CD4-positive, alpha-beta T cell (primary cell): ENCODE measurements around the gene ASZ1. TPM values are rescaled to one million over a fixed set of nuclear protein-coding genes. Genes with fewer than 3 reads are reported as not detected.

Source experiments
- ATAC-seq: fragments of 200-7000 bp; cut with Tn5 transposase; one replicate; pipeline ENCODE4 v1.10.0; 2022; ENCODE audit warnings: mild to moderate bottlenecking; ENCODE audit not compliant: poor library complexity
- CTCF ChIA-PET: fragments of 350-600 bp; sonication (Branson Sonifier 250); formaldehyde crosslinking; loops from one replicate; lab custom pipeline; 2021; ENCODE audit warnings: antibody characterized with exemption, inconsistent platforms; lab: Charles Lee
- POLR2A ChIA-PET: fragments of 350-600 bp; sonication (Branson Sonifier 250); formaldehyde crosslinking; loops from one replicate; lab custom pipeline; 2021; ENCODE audit warnings: antibody characterized with exemption, inconsistent platforms; lab: Charles Lee
- DNase-seq, 14 experiments: peaks; one replicate each; pipeline ENCODE4 v3.0.0-alpha.2; 2013 to 2020; ENCODE audit warnings: mixed read lengths in 2 of 14
- H3K27ac ChIP-seq, 2 donors: one replicate each; pipeline versions ENCODE4 v1.5.1 to v1.7.0; 2013; ENCODE audit warnings: low read length in 2 of 2, low read depth in 1 of 2, mild to moderate bottlenecking in 1 of 2
- H3K27me3 ChIP-seq, 2 experiments: 1 replicate in 1 of 2; 2 replicates in 1 of 2; pipeline versions ENCODE4 v1.6.1 to v1.7.0; 2013; ENCODE audit warnings: low read length in 2 of 2, control low read depth in 1 of 2, mild to moderate bottlenecking in 1 of 2, moderate library complexity in 1 of 2; ENCODE audit not compliant: insufficient read depth in 2 of 2, control insufficient read depth in 1 of 2
- H3K36me3 ChIP-seq: one replicate; pipeline ENCODE4 v1.6.1; 2013; ENCODE audit warnings: low read length, control low read depth; ENCODE audit not compliant: insufficient read depth
- H3K4me1 ChIP-seq: one replicate; pipeline ENCODE4 v1.6.1; 2013; ENCODE audit warnings: low read length, control low read depth; ENCODE audit not compliant: insufficient read depth
- H3K4me3 ChIP-seq: one replicate; pipeline ENCODE4 v1.5.1; 2013; ENCODE audit warnings: mild to moderate bottlenecking, low read length, moderate library complexity
- H3K9me3 ChIP-seq, 2 experiments: 1 replicate in 1 of 2; 2 replicates in 1 of 2; pipeline versions ENCODE4 v1.6.1 to v1.7.0; 2013; ENCODE audit warnings: low read length in 2 of 2, mild to moderate bottlenecking in 2 of 2, control low read depth in 1 of 2, moderate library complexity in 1 of 2; ENCODE audit not compliant: control insufficient read depth in 1 of 2, insufficient read depth in 1 of 2
- H3K27ac Mint-ChIP-seq: one replicate; pipeline ENCODE4 v1.8.0; 2020; ENCODE audit warnings: mixed read lengths
- H3K27me3 Mint-ChIP-seq: one replicate; pipeline ENCODE4 v1.8.0; 2021; ENCODE audit warnings: mixed read lengths
- H3K36me3 Mint-ChIP-seq: one replicate; pipeline ENCODE4 v1.8.0; 2021; ENCODE audit warnings: low read depth, mixed read lengths
- H3K4me1 Mint-ChIP-seq: one replicate; pipeline ENCODE4 v1.8.0; 2021; ENCODE audit warnings: low read depth, mixed read lengths
- H3K4me3 Mint-ChIP-seq: one replicate; pipeline ENCODE4 v1.8.0; 2020; ENCODE audit warnings: mild to moderate bottlenecking, mixed read lengths
- H3K9me3 Mint-ChIP-seq: one replicate; pipeline ENCODE4 v1.8.0; 2020; ENCODE audit warnings: mixed read lengths
- CTCF ChIP-seq: fragments of 200-600 bp; IDR thresholded peaks from one replicate; pipeline ENCODE4 v1.8.0; 2022; ENCODE audit warnings: antibody characterized with exemption, mild to moderate bottlenecking
- intact Hi-C, 2 experiments: fragments of 100-400 bp; cut with DNase I in 1 of 2; cut with micrococcal nuclease in 1 of 2; formaldehyde crosslinking; loops; one replicate each; pipeline versions ENCODE4 v1.15.1 to v1.9.0; 2023 to 2025; cut with DNase I, micrococcal nuclease
- total RNA-seq, 174 experiments: library from RNA in 2 of 174; stranded (reverse) in 2 of 174; gene quantifications; one replicate each; pipeline ENCODE4 v1.2.3 and lab custom pipeline; 2021 to 2026

Gene ASZ1
- total RNA-seq, 2 experiments from 2014 or later: not detected

DNA sequence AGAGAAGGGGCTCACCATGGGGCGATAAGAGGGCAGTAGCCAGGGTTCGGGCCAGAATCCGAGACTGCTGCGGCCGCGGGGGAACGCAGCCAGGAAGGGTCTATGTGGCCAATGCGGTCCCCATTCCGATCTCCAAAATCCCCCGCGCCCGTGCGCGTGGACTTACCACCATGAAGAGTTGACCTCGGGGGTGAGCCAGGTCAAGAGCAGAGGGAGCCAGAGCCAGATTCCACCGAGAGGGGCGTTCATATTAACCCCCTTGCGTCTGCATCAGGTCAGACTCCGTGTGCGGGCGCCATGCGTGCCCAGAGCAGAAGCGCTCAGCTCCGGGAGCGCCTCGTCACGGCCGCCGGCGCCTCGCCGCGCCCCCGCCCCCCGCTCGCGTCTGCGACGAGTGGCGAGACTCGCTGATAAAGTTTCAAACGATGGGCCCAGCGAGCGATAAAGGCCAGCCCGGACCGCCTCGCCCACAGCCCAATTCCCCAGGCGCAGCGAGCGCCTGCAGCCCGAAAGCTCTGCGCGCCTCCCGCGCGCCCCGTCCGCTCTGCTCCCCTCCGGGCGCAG lies 104.5 kb downstream of the ASZ1 start, which contains the start of gene WNT2:
WNT2 (minus strand) TSS at position 318 of the 564 bp plus-strand sequence; CDS start at position 249, 69 bp downstream.
- peaks cover 82% of the 10 kb centered on the region for H3K27me3 Mint-ChIP-seq
- H3K9me3 ChIP-seq: peaks cover 0 to 22% of the 10 kb centered on the region in 2 experiments
- H3K4me3 Mint-ChIP-seq: no peak within 1 kb of the TSS
- POLR2A ChIA-PET: no interaction called here
- H3K36me3 ChIP-seq: no peaks in the 10 kb centered on the region
- H3K4me1 ChIP-seq: no peaks in the 10 kb centered on the region
- no peaks in the 10 kb centered on the region for H3K9me3 Mint-ChIP-seq
- no peaks in the 10 kb centered on the region for H3K36me3 Mint-ChIP-seq
- no peak for TF ChIP-seq CTCF
- no peak within 1 kb of the TSS for H3K27ac ChIP-seq
- intact Hi-C loops: no loop called here
- ATAC-seq (no peak), DNase-seq (no peak)
- H3K4me3 ChIP-seq: no peak within 1 kb of the TSS
- CTCF ChIA-PET: no interaction called here
- H3K27ac Mint-ChIP-seq: no peak within 1 kb of the TSS
- no peaks in the 10 kb centered on the region for H3K4me1 Mint-ChIP-seq
- peaks cover 32 to 64% of the 10 kb centered on the region in 2 experiments for H3K27me3 ChIP-seq

- no peaks in the 10 kb centered on the region for H3K4me1 ChIP-seq
- Mint-ChIP-seq H3K4me3 (no peak overlapping the region), H3K9me3 (no peaks in the 10 kb centered on the region), H3K27ac (no peak overlapping the region), H3K36me3 (no peaks in the 10 kb centered on the region), H3K27me3 (peaks cover 63% of the 10 kb centered on the region), H3K4me1 (no peaks in the 10 kb centered on the region)
- H3K27me3 ChIP-seq: peaks cover 26 to 58% of the 10 kb centered on the region in 2 experiments
- TF ChIP-seq CTCF: no peak
- CTCF ChIA-PET: no interaction called here
- intact Hi-C loops: no loop called here
- no peak overlapping the region for H3K4me3 ChIP-seq
- no peaks in the 10 kb centered on the region for H3K36me3 ChIP-seq
- no peak for DNase-seq
- H3K27ac ChIP-seq: no peak overlapping the region
- POLR2A ChIA-PET: no interaction called here
- ATAC-seq: no peak
- peaks cover 0 to 22% of the 10 kb centered on the region in 2 experiments for H3K9me3 ChIP-seq
These were observed 106.8 kb downstream of the ASZ1 start for GRCh38 chr7:117320523-117320922.

DNA sequence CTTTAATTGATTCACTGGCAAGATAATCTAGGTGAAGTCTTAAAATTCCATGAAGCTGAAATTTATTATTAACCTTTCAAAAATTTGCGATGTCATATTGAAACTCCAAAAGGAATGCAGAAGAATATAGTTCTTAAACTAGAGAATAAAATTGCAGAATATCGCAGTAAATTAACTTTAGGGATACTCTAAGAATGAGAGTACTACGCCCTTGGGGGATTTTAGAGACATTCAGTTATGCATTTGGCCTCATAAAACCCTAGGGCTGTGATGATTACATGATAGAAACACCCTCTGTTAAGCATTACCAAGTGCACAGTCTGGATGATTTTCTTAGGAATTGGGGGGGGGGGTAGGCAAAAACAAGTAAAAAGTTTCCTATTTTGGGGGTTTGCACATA lies 108.1 kb downstream of the ASZ1 start:
- Histone ChIP-seq H3K36me3 (no peaks in the 10 kb centered on the region), H3K4me1 (no peaks in the 10 kb centered on the region), H3K9me3 (peaks cover 0 to 17% of the 10 kb centered on the region in 2 experiments), H3K27me3 (peaks cover 18 to 45% of the 10 kb centered on the region in 2 experiments), H3K27ac (no peak overlapping the region), H3K4me3 (no peak overlapping the region)
- DNase-seq: no peak
- intact Hi-C loops: no loop called here
- H3K9me3 Mint-ChIP-seq: no peaks in the 10 kb centered on the region
- no peaks in the 10 kb centered on the region for H3K4me1 Mint-ChIP-seq
- no peak for TF ChIP-seq CTCF
- peaks cover 53% of the 10 kb centered on the region for H3K27me3 Mint-ChIP-seq
- H3K4me3 Mint-ChIP-seq: no peak overlapping the region
- H3K27ac Mint-ChIP-seq: no peak overlapping the region
- ChIA-PET CTCF (no interaction called here), POLR2A (no interaction called here)
- ATAC-seq: no peak
- no peaks in the 10 kb centered on the region for H3K36me3 Mint-ChIP-seq
